Measurements from ENCODE around the gene GARNL3.

GRCh38 chr9:127396808-127397645 lies 132.5 kb downstream of the GARNL3 start, which contains the start of gene SLC2A8:
- TF ChIP-seq CTCF (IDR thresholded peaks at IDR 0.05) (no peak), POLR2A (IDR thresholded peaks at IDR 0.05) (no peak)
